Neural cell (in vitro differentiated cells): ENCODE results near the gene SLC66A1. TPM values are rescaled to one million over a fixed set of nuclear protein-coding genes. Genes with fewer than 3 reads are reported as not detected.

Experiments
- H2AFZ ChIP-seq: fragments of 200-600, 300-800 bp; sonication (generic), shearing (Covaris generic); 2 replicates; pipeline ENCODE4 v1.6.0; 2014; ENCODE audit warnings: low read depth, mild to moderate bottlenecking, antibody characterized with exemption, low read length, moderate library complexity
- H3F3A ChIP-seq: fragments of 200-600 bp; shearing (Covaris generic); 2 replicates; pipeline ENCODE4 v1.6.1; 2016; ENCODE audit warnings: mild to moderate bottlenecking, moderate library complexity, mixed read lengths, antibody characterized with exemption, low read length; ENCODE audit not compliant: insufficient read depth, poor library complexity, severe bottlenecking
- H3K27ac ChIP-seq: fragments of 200-600, 300-800 bp; sonication (generic), shearing (Covaris generic); 2 replicates; pipeline ENCODE4 v1.5.1; 2014; ENCODE audit warnings: mild to moderate bottlenecking, low read length, moderate library complexity
- H3K27me3 ChIP-seq: fragments of 300-800, 200-600 bp; sonication (generic), shearing (Covaris generic); 2 replicates; pipeline ENCODE4 v1.6.0; 2014; ENCODE audit warnings: mild to moderate bottlenecking, low read depth, low read length, moderate library complexity; ENCODE audit not compliant: insufficient read depth
- H3K36me3 ChIP-seq: fragments of 300-800, 200-600 bp; sonication (generic), shearing (Covaris generic); 2 replicates; pipeline ENCODE4 v1.5.1; 2014; ENCODE audit warnings: mild to moderate bottlenecking, antibody characterized with exemption, low read length, moderate library complexity; ENCODE audit not compliant: insufficient read depth
- H3K4me2 ChIP-seq: fragments of 300-800, 200-600 bp; sonication (generic), shearing (Covaris generic); 2 replicates; pipeline ENCODE4 v1.6.0; 2014; ENCODE audit warnings: mild to moderate bottlenecking, low read length
- H3K4me3 ChIP-seq: fragments of 300-800, 200-600 bp; sonication (generic), shearing (Covaris generic); 2 replicates; pipeline ENCODE4 v1.5.1; 2014; ENCODE audit warnings: mild to moderate bottlenecking, low read length, moderate library complexity
- H3K79me2 ChIP-seq: fragments of 200-600 bp; shearing (Covaris generic); replicated peaks from 2 replicates; pipeline ENCODE4 v1.6.0; 2014; ENCODE audit warnings: mild to moderate bottlenecking, low read length, moderate library complexity; ENCODE audit not compliant: insufficient read depth
- H3K9ac ChIP-seq: fragments of 300-800, 200-600 bp; sonication (generic), shearing (Covaris generic); 2 replicates; pipeline ENCODE4 v1.6.1; 2016; ENCODE audit warnings: mild to moderate bottlenecking, low read length, mixed read lengths
- H3K9me2 ChIP-seq: fragments of 200-600 bp; shearing (Covaris generic); 2 replicates; pipeline ENCODE4 v1.6.1; 2016; ENCODE audit warnings: mild to moderate bottlenecking, low read length, mixed read lengths; ENCODE audit not compliant: insufficient read depth
- H3K9me3 ChIP-seq: fragments of 200-600, 300-800 bp; sonication (generic), shearing (Covaris generic); 2 replicates; pipeline ENCODE4 v1.6.1; 2016; ENCODE audit warnings: mild to moderate bottlenecking, mixed run types, low read length, moderate library complexity, mixed read lengths
- H4K20me1 ChIP-seq: fragments of 200-600 bp; shearing (Covaris generic); 2 replicates; pipeline ENCODE4 v1.6.1; 2016; ENCODE audit warnings: mild to moderate bottlenecking, mixed run types; ENCODE audit not compliant: insufficient read depth
- EP300 ChIP-seq: fragments of 450-650 bp; conservative IDR thresholded peaks from 2 replicates; pipeline ENCODE4 v1.6.1; 2014; ENCODE audit warnings: antibody characterized with exemption, mild to moderate bottlenecking, moderate library complexity; ENCODE audit not compliant: poor library complexity, severe bottlenecking
- EZH2 ChIP-seq: fragments of 200-600, 300-800 bp; shearing (Covaris generic), sonication (generic); IDR thresholded peaks from 2 replicates; pipeline ENCODE4 v1.6.1; 2014; ENCODE audit warnings: antibody characterized with exemption, low read length, borderline replicate concordance, mild to moderate bottlenecking; ENCODE audit not compliant: insufficient read depth, poor library complexity, severe bottlenecking
- MXI1 ChIP-seq: fragments of 450-650 bp; conservative IDR thresholded peaks from 2 replicates; pipeline ENCODE4 v1.6.1; 2014; ENCODE audit warnings: antibody characterized with exemption, mild to moderate bottlenecking; ENCODE audit not compliant: poor library complexity, severe bottlenecking
- POLR2AphosphoS5 ChIP-seq: IDR thresholded peaks from 2 replicates; pipeline ENCODE4 v1.6.1; 2012
- RAD21 ChIP-seq: fragments of 450-650 bp; conservative IDR thresholded peaks from 2 replicates; pipeline ENCODE4 v1.6.1; 2014; ENCODE audit warnings: antibody characterized with exemption, mild to moderate bottlenecking, moderate library complexity
- SMC3 ChIP-seq: fragments of 450-650 bp; conservative IDR thresholded peaks from 2 replicates; pipeline ENCODE4 v1.6.1; 2014; ENCODE audit warnings: antibody characterized with exemption, mild to moderate bottlenecking, moderate library complexity; ENCODE audit not compliant: poor library complexity
- TAF1 ChIP-seq: IDR thresholded peaks from 2 replicates; pipeline ENCODE4 v1.6.1; 2012; ENCODE audit warnings: low read depth
- polyA plus RNA-seq: library from polyadenylated mRNA; depleted of rRNA; stranded (reverse); fragments of >200 nt; gene quantifications from 2 replicates; pipeline ENCODE4 v1.2.3, GENCODE V29; 2014
- TF ChIP-seq, protein P1 (sequence below): fragments of 450-650 bp; IDR thresholded peaks from 2 replicates; pipeline ENCODE4 v1.5.1; 2014; ENCODE audit warnings: antibody characterized with exemption, mild to moderate bottlenecking, moderate library complexity; ENCODE audit not compliant: poor library complexity, severe bottlenecking
- TF ChIP-seq, protein P2 (sequence below): IDR thresholded peaks from 2 replicates; pipeline ENCODE4 v1.6.1; 2012; ENCODE audit warnings: borderline replicate concordance

The SLC66A1 gene
- polyA plus RNA-seq, 1 donor from 2014 or later, result 31.8 TPM

DNA sequence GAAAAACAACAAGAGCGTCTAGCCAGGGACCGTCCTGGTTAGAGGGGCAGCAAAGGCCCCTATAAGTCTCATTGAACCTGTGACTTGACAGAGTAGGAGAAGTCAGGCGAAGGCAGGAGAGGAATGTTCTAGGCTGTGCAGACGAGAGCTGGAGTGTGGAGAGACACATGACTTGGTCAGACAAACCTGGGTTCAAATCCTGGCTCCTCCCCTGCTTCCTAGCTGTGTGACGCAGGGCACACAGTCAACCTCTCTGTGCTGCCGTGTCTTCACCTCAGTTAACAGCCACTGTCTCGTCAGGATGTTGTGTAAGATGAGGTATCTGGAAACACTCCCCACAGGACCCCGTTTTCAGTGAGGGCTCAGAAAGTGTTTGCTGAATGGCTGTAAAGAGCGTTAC, 15.6 kb downstream of the SLC66A1 start:
- Histone ChIP-seq H3K9me2 (no peaks in the 10 kb centered on the region), H3K27ac (no peak overlapping the region), H2AFZ (no peak overlapping the region), H3K27me3 (no peaks in the 10 kb centered on the region), H3F3A (no peaks in the 10 kb centered on the region), H3K36me3 (no peaks in the 10 kb centered on the region), H3K9ac (no peak overlapping the region), H4K20me1 (no peaks in the 10 kb centered on the region), H3K4me2 (no peak overlapping the region), H3K9me3 (no peaks in the 10 kb centered on the region), H3K4me3 (no peak overlapping the region), H3K79me2 (no peaks in the 10 kb centered on the region)
- TF ChIP-seq, protein P1, sequence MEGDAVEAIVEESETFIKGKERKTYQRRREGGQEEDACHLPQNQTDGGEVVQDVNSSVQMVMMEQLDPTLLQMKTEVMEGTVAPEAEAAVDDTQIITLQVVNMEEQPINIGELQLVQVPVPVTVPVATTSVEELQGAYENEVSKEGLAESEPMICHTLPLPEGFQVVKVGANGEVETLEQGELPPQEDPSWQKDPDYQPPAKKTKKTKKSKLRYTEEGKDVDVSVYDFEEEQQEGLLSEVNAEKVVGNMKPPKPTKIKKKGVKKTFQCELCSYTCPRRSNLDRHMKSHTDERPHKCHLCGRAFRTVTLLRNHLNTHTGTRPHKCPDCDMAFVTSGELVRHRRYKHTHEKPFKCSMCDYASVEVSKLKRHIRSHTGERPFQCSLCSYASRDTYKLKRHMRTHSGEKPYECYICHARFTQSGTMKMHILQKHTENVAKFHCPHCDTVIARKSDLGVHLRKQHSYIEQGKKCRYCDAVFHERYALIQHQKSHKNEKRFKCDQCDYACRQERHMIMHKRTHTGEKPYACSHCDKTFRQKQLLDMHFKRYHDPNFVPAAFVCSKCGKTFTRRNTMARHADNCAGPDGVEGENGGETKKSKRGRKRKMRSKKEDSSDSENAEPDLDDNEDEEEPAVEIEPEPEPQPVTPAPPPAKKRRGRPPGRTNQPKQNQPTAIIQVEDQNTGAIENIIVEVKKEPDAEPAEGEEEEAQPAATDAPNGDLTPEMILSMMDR, result no peak
- no peak for TF ChIP-seq POLR2AphosphoS5

DNA sequence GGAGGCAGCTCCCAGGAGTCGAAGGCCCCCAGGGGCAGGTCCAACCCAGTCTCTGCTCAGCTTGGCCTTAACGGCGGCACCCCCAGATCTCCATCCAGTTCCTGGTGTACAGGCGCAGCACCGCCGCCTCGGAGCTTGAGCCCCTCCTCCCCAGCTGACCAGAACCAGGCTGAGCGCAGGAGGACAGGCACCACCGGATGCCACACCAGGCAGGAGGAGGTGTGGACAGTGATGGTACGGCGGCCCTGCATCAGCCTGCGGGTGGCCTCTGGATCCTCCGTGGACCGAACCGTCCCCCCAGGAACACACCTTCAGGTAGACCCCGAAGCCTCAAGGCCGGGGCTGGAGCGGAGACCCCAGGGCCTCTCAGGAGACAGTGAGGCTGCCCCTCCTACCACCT, 16.4 kb downstream of the SLC66A1 start:
- H3K9ac ChIP-seq, result no peak overlapping the region
- no peak overlapping the region for H2AFZ ChIP-seq
- TF ChIP-seq EP300, result no peak
- TF ChIP-seq POLR2AphosphoS5, result no peak
- TF ChIP-seq TAF1, result no peak
- no peak for TF ChIP-seq MXI1
- TF ChIP-seq RAD21, result no peak
- TF ChIP-seq SMC3, result no peak
- TF ChIP-seq, protein P2, sequence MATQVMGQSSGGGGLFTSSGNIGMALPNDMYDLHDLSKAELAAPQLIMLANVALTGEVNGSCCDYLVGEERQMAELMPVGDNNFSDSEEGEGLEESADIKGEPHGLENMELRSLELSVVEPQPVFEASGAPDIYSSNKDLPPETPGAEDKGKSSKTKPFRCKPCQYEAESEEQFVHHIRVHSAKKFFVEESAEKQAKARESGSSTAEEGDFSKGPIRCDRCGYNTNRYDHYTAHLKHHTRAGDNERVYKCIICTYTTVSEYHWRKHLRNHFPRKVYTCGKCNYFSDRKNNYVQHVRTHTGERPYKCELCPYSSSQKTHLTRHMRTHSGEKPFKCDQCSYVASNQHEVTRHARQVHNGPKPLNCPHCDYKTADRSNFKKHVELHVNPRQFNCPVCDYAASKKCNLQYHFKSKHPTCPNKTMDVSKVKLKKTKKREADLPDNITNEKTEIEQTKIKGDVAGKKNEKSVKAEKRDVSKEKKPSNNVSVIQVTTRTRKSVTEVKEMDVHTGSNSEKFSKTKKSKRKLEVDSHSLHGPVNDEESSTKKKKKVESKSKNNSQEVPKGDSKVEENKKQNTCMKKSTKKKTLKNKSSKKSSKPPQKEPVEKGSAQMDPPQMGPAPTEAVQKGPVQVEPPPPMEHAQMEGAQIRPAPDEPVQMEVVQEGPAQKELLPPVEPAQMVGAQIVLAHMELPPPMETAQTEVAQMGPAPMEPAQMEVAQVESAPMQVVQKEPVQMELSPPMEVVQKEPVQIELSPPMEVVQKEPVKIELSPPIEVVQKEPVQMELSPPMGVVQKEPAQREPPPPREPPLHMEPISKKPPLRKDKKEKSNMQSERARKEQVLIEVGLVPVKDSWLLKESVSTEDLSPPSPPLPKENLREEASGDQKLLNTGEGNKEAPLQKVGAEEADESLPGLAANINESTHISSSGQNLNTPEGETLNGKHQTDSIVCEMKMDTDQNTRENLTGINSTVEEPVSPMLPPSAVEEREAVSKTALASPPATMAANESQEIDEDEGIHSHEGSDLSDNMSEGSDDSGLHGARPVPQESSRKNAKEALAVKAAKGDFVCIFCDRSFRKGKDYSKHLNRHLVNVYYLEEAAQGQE, result no peak
- TF ChIP-seq EZH2, result no peak
- TF ChIP-seq, protein P1, result no peak
- no peaks in the 10 kb centered on the region for H3K9me3 ChIP-seq
- no peaks in the 10 kb centered on the region for H3F3A ChIP-seq
- no peak overlapping the region for H3K4me2 ChIP-seq
- no peak overlapping the region for H3K4me3 ChIP-seq
- H3K27me3 ChIP-seq, result no peaks in the 10 kb centered on the region
- no peaks in the 10 kb centered on the region for H3K79me2 ChIP-seq
- no peak overlapping the region for H3K27ac ChIP-seq
- H3K9me2 ChIP-seq, result no peaks in the 10 kb centered on the region
- H3K36me3 ChIP-seq, result no peaks in the 10 kb centered on the region
- no peaks in the 10 kb centered on the region for H4K20me1 ChIP-seq
